Gastrocnemius medialis (tissue), 4 donors: ENCODE results near the gene CLDN8. TPM values are rescaled to one million over a fixed set of nuclear protein-coding genes. Genes with fewer than 3 reads are reported as not detected.

ENCODE experiments used
- ATAC-seq, 2 donors: fragments of 150-250 bp; one replicate each; pipeline ENCODE4 v1.9.1; 2016
- DNase-seq, 2 donors: peaks; one replicate each; pipeline ENCODE4 v3.0.0-alpha.2; 2019
- H3K27ac ChIP-seq, 4 donors: fragments of 200-600 bp; sonication (generic); 1 replicate in 1 of 4; 2 replicates in 3 of 4; pipeline ENCODE4 v1.5.1; 2016 to 2018; ENCODE audit warnings: mild to moderate bottlenecking in 2 of 4, moderate library complexity in 1 of 4
- H3K27me3 ChIP-seq, 3 donors: fragments of 200-600 bp; sonication (generic) in 2 of 3; 1 replicate in 1 of 3; 2 replicates in 2 of 3; pipeline versions ENCODE4 v1.5.1 to v1.6.0; 2016 to 2019; ENCODE audit warnings: mild to moderate bottlenecking in 1 of 3, moderate library complexity in 1 of 3
- H3K36me3 ChIP-seq, 2 donors: fragments of 200-600 bp; sonication (generic) in 1 of 2; one replicate each; pipeline ENCODE4 v1.5.1; 2017 to 2018
- H3K4me1 ChIP-seq, 2 donors: fragments of 200-600 bp; sonication (generic) in 1 of 2; one replicate each; pipeline ENCODE4 v1.5.1; 2016 to 2017; ENCODE audit warnings: mild to moderate bottlenecking in 2 of 2
- H3K4me3 ChIP-seq, 4 donors: fragments of 200-600 bp; sonication (generic) in 3 of 4; 1 replicate in 1 of 4; 2 replicates in 3 of 4; pipeline ENCODE4 v1.5.1; 2016 to 2019; ENCODE audit warnings: mild to moderate bottlenecking in 2 of 4
- H3K9me3 ChIP-seq, 3 donors: fragments of 200-600 bp; sonication (generic) in 2 of 3; 1 replicate in 1 of 3; 2 replicates in 2 of 3; pipeline ENCODE4 v1.5.1; 2016 to 2019
- CTCF ChIP-seq, 5 experiments: fragments of 450-650 bp in 3 of 5; fragments of 200-600 bp in 2 of 5; sonication (generic) in 2 of 5; IDR thresholded peaks in 4 of 5; conservative IDR thresholded peaks in 1 of 5; 1 replicate in 4 of 5; 2 replicates in 1 of 5; pipeline ENCODE4 v1.5.1; 2016 to 2019; ENCODE audit warnings: antibody characterized with exemption in 5 of 5, mild to moderate bottlenecking in 3 of 5, moderate library complexity in 3 of 5
- POLR2A ChIP-seq, 2 donors: fragments of 450-650 bp; IDR thresholded peaks; one replicate each; pipeline ENCODE4 v1.6.1; 2017; ENCODE audit warnings: antibody characterized with exemption in 2 of 2, mild to moderate bottlenecking in 2 of 2, moderate library complexity in 2 of 2
- in situ Hi-C, 4 donors: fragments of 200-750 bp; cut with MboI; loops; one replicate each; pipeline versions ENCODE4 v1.15.0 to v1.8.0; 2017; ENCODE audit warnings: low sequenced_read_pairs in 4 of 4
- intact Hi-C: fragments of 100-400 bp; cut with DNase I; formaldehyde crosslinking; loops from one replicate; pipeline ENCODE4 v1.15.1; 2023; ENCODE audit warnings: low total_unique reads
- total RNA-seq, 4 donors: library from RNA; depleted of rRNA; stranded (reverse); fragments of >200 nt; gene quantifications; one replicate each; pipeline versions ENCODE4 v1.1.0 to v1.2.3, GENCODE V29; 2016

CLDN8 gene
- total RNA-seq, 4 donors from 2014 or later: 0.34 TPM; not detected in 3

- intact Hi-C loops (no loop called here), in situ Hi-C loops (no loop called here)
Observed at GRCh38 chr21:30194701-30195299, 21.1 kb downstream of the CLDN8 start.

GRCh38 chr21:30193201-30193600 is 22.7 kb downstream of the CLDN8 start:
- Histone ChIP-seq H3K4me3 (no peak overlapping the region), H3K27me3 (no peaks in the 10 kb centered on the region), H3K4me1 (no peaks in the 10 kb centered on the region), H3K27ac (no peak overlapping the region), H3K9me3 (no peaks in the 10 kb centered on the region), H3K36me3 (no peaks in the 10 kb centered on the region)
- intact Hi-C loops (no loop called here), in situ Hi-C loops (no loop called here)
- ATAC-seq: no peak
- DNase-seq: no peak
- TF ChIP-seq CTCF (IDR thresholded peaks at IDR 0.05 in 4 of 5, conservative IDR thresholded peaks at IDR 0.05 in 1 of 5) (no peak), POLR2A (IDR thresholded peaks at IDR 0.05) (no peak)

More at GRCh38 chr21:30194701-30195299, 21.1 kb downstream of the CLDN8 start:
- Histone ChIP-seq H3K9me3 (no peaks in the 10 kb centered on the region), H3K36me3 (no peaks in the 10 kb centered on the region), H3K4me3 (no peak overlapping the region), H3K4me1 (no peaks in the 10 kb centered on the region), H3K27ac (no peak overlapping the region), H3K27me3 (no peaks in the 10 kb centered on the region)
- TF ChIP-seq CTCF (IDR thresholded peaks at IDR 0.05 in 4 of 5, conservative IDR thresholded peaks at IDR 0.05 in 1 of 5) (no peak), POLR2A (IDR thresholded peaks at IDR 0.05) (no peak)
- DNase-seq (no peak), ATAC-seq (no peak)

- no peak overlapping the region for H3K4me3 ChIP-seq
- in situ Hi-C loops: no loop called here
- no peak for DNase-seq
- intact Hi-C loops: no loop called here
- no peak for ATAC-seq
- TF ChIP-seq POLR2A (IDR thresholded peaks at IDR 0.05) (no peak), CTCF (IDR thresholded peaks at IDR 0.05 in 4 of 5, conservative IDR thresholded peaks at IDR 0.05 in 1 of 5) (no peak)
- no peaks in the 10 kb centered on the region for H3K27me3 ChIP-seq
- H3K9me3 ChIP-seq: no peaks in the 10 kb centered on the region
- no peaks in the 10 kb centered on the region for H3K36me3 ChIP-seq
- H3K4me1 ChIP-seq: no peaks in the 10 kb centered on the region
- H3K27ac ChIP-seq: no peak overlapping the region
Observed at GRCh38 chr21:30190554-30190953, 25.3 kb downstream of the CLDN8 start.

- intact Hi-C loops: no loop called here
- DNase-seq (no peak), ATAC-seq (no peak)
- no peak overlapping the region for H3K4me3 ChIP-seq
- in situ Hi-C loops: no loop called here
- H3K9me3 ChIP-seq: no peaks in the 10 kb centered on the region
- H3K27ac ChIP-seq: no peak overlapping the region
- no peaks in the 10 kb centered on the region for H3K4me1 ChIP-seq
- no peaks in the 10 kb centered on the region for H3K36me3 ChIP-seq
- TF ChIP-seq POLR2A (IDR thresholded peaks at IDR 0.05) (no peak), CTCF (IDR thresholded peaks at IDR 0.05 in 4 of 5, conservative IDR thresholded peaks at IDR 0.05 in 1 of 5) (no peak)
- no peaks in the 10 kb centered on the region for H3K27me3 ChIP-seq
Observed at GRCh38 chr21:30189773-30190172, 26.1 kb downstream of the CLDN8 start.

GRCh38 chr21:30186242-30186641 is 29.7 kb downstream of the CLDN8 start:
- DNase-seq (no peak), ATAC-seq (no peak)
- no peaks in the 10 kb centered on the region for H3K27me3 ChIP-seq
- H3K9me3 ChIP-seq: no peaks in the 10 kb centered on the region
- no peak overlapping the region for H3K4me3 ChIP-seq
- no peaks in the 10 kb centered on the region for H3K4me1 ChIP-seq
- no peak for TF ChIP-seq POLR2A (IDR thresholded peaks at IDR 0.05)
- no peak for TF ChIP-seq CTCF (IDR thresholded peaks at IDR 0.05 in 4 of 5, conservative IDR thresholded peaks at IDR 0.05 in 1 of 5)
- intact Hi-C loops (no loop called here), in situ Hi-C loops (no loop called here)
- no peaks in the 10 kb centered on the region for H3K36me3 ChIP-seq
- no peak overlapping the region for H3K27ac ChIP-seq
